Keratinocyte (primary cell): Measurements from ENCODE around the gene NLRP1. TPM values are rescaled to one million over a fixed set of nuclear protein-coding genes. Genes with fewer than 3 reads are reported as not detected.
A peak's percentile ranks its signal among the peaks of the same experiment; 100 is the strongest.

Experiments
- DNase-seq: peaks from one replicate; pipeline ENCODE4 v3.0.0-alpha.2; 2011; ENCODE audit warnings: low read depth, missing footprints, low spot score
- FAIRE-seq: peaks from 2 replicates; lab custom pipeline; 2011; peaks lifted over from hg19 to GRCh38; lab: Jason Lieb, UNC
- H2AFZ ChIP-seq: 2 replicates; pipeline ENCODE4 v1.6.0; 2012; ENCODE audit warnings: low read length, control low read depth, inconsistent platforms; ENCODE audit not compliant: control insufficient read depth
- H3K27ac ChIP-seq: 2 replicates; pipeline ENCODE4 v1.5.1; 2011; ENCODE audit warnings: low read length; ENCODE audit not compliant: control insufficient read depth, insufficient read depth
- H3K27me3 ChIP-seq: 3 replicates; pipeline ENCODE4 v1.6.0; 2011; ENCODE audit warnings: low read length; ENCODE audit not compliant: control insufficient read depth, insufficient read depth; ENCODE audit errors: extremely low read depth
- H3K36me3 ChIP-seq, 2 experiments: 2 replicates in 1 of 2; 3 replicates in 1 of 2; pipeline ENCODE4 v1.5.1; 2011; ENCODE audit warnings: low read length in 2 of 2, mild to moderate bottlenecking in 1 of 2; ENCODE audit not compliant: control insufficient read depth in 2 of 2, insufficient read depth in 2 of 2; ENCODE audit errors: extremely low read depth in 1 of 2
- H3K4me1 ChIP-seq: 3 replicates; pipeline ENCODE4 v1.5.1; 2011; ENCODE audit warnings: low read length; ENCODE audit not compliant: control insufficient read depth, insufficient read depth; ENCODE audit errors: extremely low read depth
- H3K4me2 ChIP-seq: 3 replicates; pipeline ENCODE4 v1.6.0; 2011; ENCODE audit warnings: low read depth, low read length; ENCODE audit not compliant: control insufficient read depth, insufficient read depth; ENCODE audit errors: extremely low read depth
- H3K4me3 ChIP-seq, 3 experiments: fragments of 200-600 bp in 1 of 3; sonication (generic) in 1 of 3; 2 replicates in 2 of 3; 3 replicates in 1 of 3; pipeline ENCODE4 v1.5.1; 2011 to 2016; ENCODE audit warnings: low read length in 3 of 3, mild to moderate bottlenecking in 3 of 3, control low read depth in 2 of 3, inconsistent platforms in 1 of 3, low read depth in 1 of 3, mixed read lengths in 1 of 3, mixed run types in 1 of 3, moderate library complexity in 1 of 3; ENCODE audit not compliant: control insufficient read depth in 2 of 3, insufficient read depth in 2 of 3; ENCODE audit errors: extremely low read depth in 1 of 3
- H3K79me2 ChIP-seq: 2 replicates; pipeline ENCODE4 v1.6.0; 2012; ENCODE audit warnings: low read length; ENCODE audit not compliant: control insufficient read depth, insufficient read depth
- H3K9ac ChIP-seq: 3 replicates; pipeline ENCODE4 v1.6.0; 2011; ENCODE audit warnings: low read length; ENCODE audit not compliant: control insufficient read depth, insufficient read depth; ENCODE audit errors: extremely low read depth
- H3K9me1 ChIP-seq: 3 replicates; pipeline ENCODE4 v1.6.0; 2011; ENCODE audit warnings: low read length; ENCODE audit not compliant: control insufficient read depth, insufficient read depth; ENCODE audit errors: extremely low read depth
- H3K9me3 ChIP-seq: 2 replicates; pipeline ENCODE4 v1.5.1; 2012; ENCODE audit warnings: low read depth, low read length; ENCODE audit not compliant: control insufficient read depth
- H4K20me1 ChIP-seq: 3 replicates; pipeline ENCODE4 v1.6.0; 2011; ENCODE audit warnings: low read length; ENCODE audit not compliant: control insufficient read depth, insufficient read depth; ENCODE audit errors: extremely low read depth
- EZH2 ChIP-seq: IDR thresholded peaks from one replicate; pipeline ENCODE4 v1.6.1; 2012; ENCODE audit warnings: inconsistent platforms, mild to moderate bottlenecking, low read length, moderate library complexity
- dilution Hi-C: fragments of 300-500 bp; cut with MboI; formaldehyde crosslinking; loops from one replicate; pipeline ENCODE4 v1.7.0; 2020; ENCODE audit warnings: low sequenced_read_pairs; ENCODE audit not compliant: extremely low pct_ligation_motif_present
- polyA plus RNA-seq, 5 experiments: library from polyadenylated mRNA; depleted of rRNA in 3 of 5; stranded (reverse) in 3 of 5; stranded (forward) in 1 of 5; unstranded in 1 of 5; fragments of >200 nt; gene quantifications; 1 replicate in 1 of 5; 2 replicates in 3 of 5; 3 replicates in 1 of 5; pipeline versions ENCODE4 v1.2.1 to v1.2.3, GENCODE V29; 2011 to 2012; ENCODE audit warnings: missing spikeins in 2 of 5, low read depth in 1 of 5, low replicate concordance in 1 of 5
- TF ChIP-seq, protein P1 (sequence below), 3 experiments: IDR thresholded peaks in 1 of 3; conservative IDR thresholded peaks in 1 of 3; optimal IDR thresholded peaks in 1 of 3; 2 replicates in 2 of 3; 3 replicates in 1 of 3; pipeline versions ENCODE3 to v1.5.1; 2011; ENCODE audit warnings: low read length in 3 of 3, mild to moderate bottlenecking in 3 of 3, moderate library complexity in 2 of 3, control low read depth in 1 of 3, inconsistent platforms in 1 of 3; ENCODE audit not compliant: insufficient read depth in 2 of 3; ENCODE audit errors: extremely low read depth in 1 of 3

NLRP1 gene
- polyA plus RNA-seq, 1 donor (not counting 4 experiments of a cell fraction or from before 2014, with no cell fraction given), result 20.1 TPM

DNA sequence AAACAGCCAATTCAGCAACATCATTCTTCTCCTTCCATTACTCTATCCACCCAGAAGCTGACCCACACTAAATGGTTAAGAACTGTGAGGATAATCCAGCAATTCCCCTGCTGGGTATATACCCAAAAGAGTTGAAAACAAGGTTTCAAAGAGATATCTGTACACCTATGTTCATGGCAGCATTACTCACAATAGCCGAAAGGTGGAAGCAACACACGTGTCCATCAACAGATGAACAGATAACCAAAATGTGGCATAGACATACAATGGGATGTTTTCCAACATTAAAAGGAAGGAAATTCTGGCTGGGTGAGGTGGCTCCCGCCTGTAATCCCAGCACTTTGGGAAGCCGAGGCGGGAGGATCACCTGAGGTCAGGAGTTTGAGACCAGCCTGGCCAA lies 78.0 kb downstream of the NLRP1 start:
- FAIRE-seq, result peak; percentile 9
- no peak overlapping the region for H2AFZ ChIP-seq

DNA sequence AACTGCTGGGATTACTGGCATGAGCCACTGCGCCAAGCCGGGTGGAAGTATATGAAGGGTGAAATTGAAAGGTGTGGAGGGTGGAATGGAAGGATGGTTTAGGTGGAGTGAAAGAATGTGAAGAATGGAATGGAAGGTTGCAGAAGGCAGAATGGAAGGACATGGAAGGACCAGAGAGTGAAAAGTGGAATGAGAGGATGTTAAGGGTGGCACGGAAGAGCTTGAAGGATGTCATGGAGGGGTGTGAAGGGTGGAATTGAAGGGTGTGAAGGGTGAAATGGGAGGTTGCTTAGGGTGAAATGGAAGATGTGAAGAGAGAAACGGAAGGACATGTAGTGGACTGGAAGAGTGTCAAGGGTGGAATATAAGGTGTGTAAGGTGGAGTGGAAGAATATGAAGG lies 81.8 kb downstream of the NLRP1 start:
- FAIRE-seq, result no peak
- dilution Hi-C loops, result no loop called here
- no peak for TF ChIP-seq EZH2
- TF ChIP-seq, protein P1, sequence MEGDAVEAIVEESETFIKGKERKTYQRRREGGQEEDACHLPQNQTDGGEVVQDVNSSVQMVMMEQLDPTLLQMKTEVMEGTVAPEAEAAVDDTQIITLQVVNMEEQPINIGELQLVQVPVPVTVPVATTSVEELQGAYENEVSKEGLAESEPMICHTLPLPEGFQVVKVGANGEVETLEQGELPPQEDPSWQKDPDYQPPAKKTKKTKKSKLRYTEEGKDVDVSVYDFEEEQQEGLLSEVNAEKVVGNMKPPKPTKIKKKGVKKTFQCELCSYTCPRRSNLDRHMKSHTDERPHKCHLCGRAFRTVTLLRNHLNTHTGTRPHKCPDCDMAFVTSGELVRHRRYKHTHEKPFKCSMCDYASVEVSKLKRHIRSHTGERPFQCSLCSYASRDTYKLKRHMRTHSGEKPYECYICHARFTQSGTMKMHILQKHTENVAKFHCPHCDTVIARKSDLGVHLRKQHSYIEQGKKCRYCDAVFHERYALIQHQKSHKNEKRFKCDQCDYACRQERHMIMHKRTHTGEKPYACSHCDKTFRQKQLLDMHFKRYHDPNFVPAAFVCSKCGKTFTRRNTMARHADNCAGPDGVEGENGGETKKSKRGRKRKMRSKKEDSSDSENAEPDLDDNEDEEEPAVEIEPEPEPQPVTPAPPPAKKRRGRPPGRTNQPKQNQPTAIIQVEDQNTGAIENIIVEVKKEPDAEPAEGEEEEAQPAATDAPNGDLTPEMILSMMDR (optimal IDR thresholded peaks at IDR 0.05 in 1 of 3, IDR thresholded peaks at IDR 0.05 in 1 of 3, conservative IDR thresholded peaks at IDR 0.05 in 1 of 3; ENCODE audit: extremely low read depth in 1 of 3, insufficient read depth in 2 of 3, low read length in 3 of 3), result no peak

More for the DNA sequence above, 78.0 kb downstream of the NLRP1 start:
- peaks cover 11% of the 10 kb centered on the region for H3K4me1 ChIP-seq
- TF ChIP-seq, protein P1 (optimal IDR thresholded peaks at IDR 0.05 in 1 of 3, IDR thresholded peaks at IDR 0.05 in 1 of 3, conservative IDR thresholded peaks at IDR 0.05 in 1 of 3; ENCODE audit: extremely low read depth in 1 of 3, insufficient read depth in 2 of 3, low read length in 3 of 3), result no peak
- no peak for TF ChIP-seq EZH2
- H3K9ac ChIP-seq, result no peak overlapping the region
- no peak overlapping the region for H3K4me2 ChIP-seq
- H4K20me1 ChIP-seq, result no peaks in the 10 kb centered on the region
- no peak overlapping the region for H3K27ac ChIP-seq
- no peaks in the 10 kb centered on the region for H3K79me2 ChIP-seq
- H3K9me1 ChIP-seq, result no peaks in the 10 kb centered on the region
- no peak overlapping the region for H3K4me3 ChIP-seq
- H3K9me3 ChIP-seq, result no peaks in the 10 kb centered on the region
- dilution Hi-C loops, result no loop called here
- peaks cover 0 to 9% of the 10 kb centered on the region in 2 experiments for H3K36me3 ChIP-seq
- H3K27me3 ChIP-seq, result no peaks in the 10 kb centered on the region
- no peak for DNase-seq

More for the DNA sequence above, 81.8 kb downstream of the NLRP1 start:
- H3K9ac ChIP-seq, result no peak overlapping the region
- no peak overlapping the region for H2AFZ ChIP-seq
- H3K4me1 ChIP-seq, result no peaks in the 10 kb centered on the region
- DNase-seq, result no peak
- no peaks in the 10 kb centered on the region for H4K20me1 ChIP-seq
- H3K27me3 ChIP-seq, result no peaks in the 10 kb centered on the region
- peaks cover 2% of the 10 kb centered on the region for H3K9me1 ChIP-seq
- peaks cover 0 to 9% of the 10 kb centered on the region in 2 experiments for H3K36me3 ChIP-seq
- H3K79me2 ChIP-seq, result no peaks in the 10 kb centered on the region
- H3K27ac ChIP-seq, result no peak overlapping the region
- no peak overlapping the region for H3K4me3 ChIP-seq
- H3K4me2 ChIP-seq, result no peak overlapping the region
- H3K9me3 ChIP-seq, result no peaks in the 10 kb centered on the region
